WTC11 (cell line): ENCODE measurements around the gene DEFB110. TPM values are rescaled to one million over a fixed set of nuclear protein-coding genes. Genes with fewer than 3 reads are reported as not detected.

Experiments used
- ATAC-seq: fragments of 200-7000 bp; cut with Tn5 transposase; 2 replicates; pipeline ENCODE4 v1.10.0; 2021; ENCODE audit warnings: mild to moderate bottlenecking, moderate library complexity
- CTCF ChIA-PET: fragments of 300-600 bp; sonication (Branson Sonifier 250); formaldehyde crosslinking; loops from one replicate; lab custom pipeline; 2021; ENCODE audit warnings: antibody characterized with exemption; lab: Charles Lee
- POLR2A ChIA-PET: fragments of 350-600 bp; sonication (Branson Sonifier 250); formaldehyde crosslinking; loops from one replicate; lab custom pipeline; 2021; ENCODE audit warnings: antibody characterized with exemption; lab: Charles Lee
- DNase-seq: peaks from one replicate; pipeline ENCODE4 v3.0.0; 2021; ENCODE audit warnings: low spot score
- H3K27ac Mint-ChIP-seq: 2 replicates; pipeline ENCODE4 v1.8.0; 2021; ENCODE audit warnings: mixed read lengths
- H3K27me3 Mint-ChIP-seq: 2 replicates; pipeline ENCODE4 v1.8.0; 2021; ENCODE audit warnings: low read depth, mild to moderate bottlenecking, moderate library complexity, mixed read lengths
- H3K36me3 Mint-ChIP-seq: 2 replicates; pipeline ENCODE4 v1.8.0; 2021; ENCODE audit warnings: mixed read lengths
- H3K4me1 Mint-ChIP-seq: 2 replicates; pipeline ENCODE4 v1.8.0; 2022; ENCODE audit warnings: mixed read lengths
- H3K4me3 Mint-ChIP-seq: 2 replicates; pipeline ENCODE4 v1.8.0; 2021; ENCODE audit warnings: mild to moderate bottlenecking, moderate library complexity, mixed read lengths
- H3K9me3 Mint-ChIP-seq: 2 replicates; pipeline ENCODE4 v1.8.0; 2021; ENCODE audit warnings: mixed read lengths
- ESRRA ChIP-seq: sonication (generic); formaldehyde crosslinking; IDR thresholded peaks from 2 replicates; pipeline ENCODE4 v1.8.1; 2022; ENCODE audit warnings: mild to moderate bottlenecking, missing genetic modification reagents, borderline replicate concordance
- GABPB1 ChIP-seq: sonication (generic); formaldehyde crosslinking; IDR thresholded peaks from 2 replicates; pipeline ENCODE4 v1.8.1; 2023; ENCODE audit warnings: mild to moderate bottlenecking, missing genetic modification reagents
- GRHL2 ChIP-seq: fragments of 250-450 bp; sonication (Bioruptor Pico); IDR thresholded peaks from 2 replicates; pipeline ENCODE4 v1.8.0; 2022; ENCODE audit warnings: mild to moderate bottlenecking, moderate library complexity; ENCODE audit not compliant: insufficient replicate concordance, severe bottlenecking
- NFATC4 ChIP-seq: fragments of 250-450 bp; sonication (Bioruptor Pico); IDR thresholded peaks from 2 replicates; pipeline ENCODE4 v1.9.0; 2021; ENCODE audit warnings: mild to moderate bottlenecking
- NFYB ChIP-seq: sonication (generic); formaldehyde crosslinking; conservative IDR thresholded peaks from 2 replicates; pipeline ENCODE4 v1.8.0; 2022; ENCODE audit warnings: low read depth, missing genetic modification reagents
- NR1H2 ChIP-seq: sonication (generic); formaldehyde crosslinking; IDR thresholded peaks from 2 replicates; pipeline ENCODE4 v1.9.0; 2021; ENCODE audit warnings: mild to moderate bottlenecking, moderate library complexity, missing genetic modification reagents
- OVOL2 ChIP-seq: fragments of 250-450 bp; sonication (Bioruptor Pico); IDR thresholded peaks from 2 replicates; pipeline ENCODE4 v1.9.0; 2021; ENCODE audit warnings: mild to moderate bottlenecking, borderline replicate concordance
- ZNF263 ChIP-seq: sonication (generic); formaldehyde crosslinking; IDR thresholded peaks from 2 replicates; pipeline ENCODE4 v1.8.1; 2022; ENCODE audit warnings: low read depth, mild to moderate bottlenecking, moderate library complexity, missing genetic modification reagents
- total RNA-seq: library from RNA; stranded (reverse); gene quantifications from 3 replicates; pipeline ENCODE4 v1.2.3, GENCODE V29; 2021
- TF ChIP-seq, protein P1 (sequence below): sonication (generic); formaldehyde crosslinking; IDR thresholded peaks from 2 replicates; pipeline ENCODE4 v1.8.0; 2023; ENCODE audit warnings: mild to moderate bottlenecking, missing genetic modification reagents
- TF ChIP-seq, protein P2 (sequence below): sonication (generic); formaldehyde crosslinking; IDR thresholded peaks from 2 replicates; pipeline ENCODE4 v1.8.1; 2023; ENCODE audit warnings: mild to moderate bottlenecking, missing genetic modification reagents, borderline replicate concordance
- TF ChIP-seq, protein P3 (sequence below): sonication (generic); formaldehyde crosslinking; IDR thresholded peaks from 2 replicates; pipeline ENCODE4 v1.8.1; 2022; ENCODE audit warnings: low read depth, mild to moderate bottlenecking, moderate library complexity, missing genetic modification reagents, borderline replicate concordance
- TF ChIP-seq, protein P4 (sequence below): fragments of 250-450 bp; sonication (Bioruptor Pico); IDR thresholded peaks from 2 replicates; pipeline ENCODE4 v1.8.0; 2021; ENCODE audit warnings: mild to moderate bottlenecking
- TF ChIP-seq, protein P5 (sequence below): sonication (generic); formaldehyde crosslinking; IDR thresholded peaks from 2 replicates; pipeline ENCODE4 v1.8.1; 2022; ENCODE audit warnings: mild to moderate bottlenecking, missing genetic modification reagents, moderate library complexity, borderline replicate concordance
- TF ChIP-seq, protein P6 (sequence below): sonication (generic); formaldehyde crosslinking; IDR thresholded peaks from 2 replicates; pipeline ENCODE4 v1.8.1; 2023; ENCODE audit warnings: mild to moderate bottlenecking, missing genetic modification reagents, moderate library complexity
- TF ChIP-seq, protein P7 (sequence below): sonication (generic); formaldehyde crosslinking; IDR thresholded peaks from 2 replicates; pipeline ENCODE4 v1.8.1; 2023; ENCODE audit warnings: mild to moderate bottlenecking, missing genetic modification reagents
- TF ChIP-seq, protein P8 (sequence below): fragments of 250-450 bp; sonication (Bioruptor Pico); IDR thresholded peaks from 2 replicates; pipeline ENCODE4 v1.9.0; 2021; ENCODE audit warnings: mild to moderate bottlenecking
- TF ChIP-seq, protein P9 (sequence below): sonication (generic); formaldehyde crosslinking; IDR thresholded peaks from 2 replicates; pipeline ENCODE4 v1.8.1; 2022; ENCODE audit warnings: mild to moderate bottlenecking, moderate library complexity, missing genetic modification reagents
- TF ChIP-seq, protein P10 (sequence below): sonication (generic); formaldehyde crosslinking; IDR thresholded peaks from 2 replicates; pipeline ENCODE4 v1.8.0; 2023; ENCODE audit warnings: missing genetic modification reagents

Gene DEFB110
- total RNA-seq, 1 experiment from 2014 or later, result not detected

DNA sequence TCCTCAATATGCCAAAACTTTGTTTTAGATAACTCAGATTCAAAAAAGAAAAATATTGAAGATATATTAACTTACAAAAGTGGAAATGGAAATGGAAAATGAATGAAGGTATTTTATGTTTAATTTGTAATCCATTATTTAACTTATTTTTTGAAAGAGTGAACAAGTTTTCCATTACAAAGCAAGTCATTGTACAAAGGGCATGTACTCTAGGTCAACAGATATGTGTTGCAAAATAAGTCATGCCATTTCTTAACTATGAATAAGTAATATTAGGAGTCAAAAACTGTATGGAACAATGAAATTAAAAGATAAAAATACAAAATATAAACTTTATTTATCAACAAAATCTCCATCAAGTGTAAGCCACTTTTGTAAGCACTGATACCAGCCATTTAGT is 26.5 kb downstream of the DEFB110 start:
- no peak for DNase-seq
- H3K9me3 Mint-ChIP-seq, result peaks cover 4% of the 10 kb centered on the region; the same call in 1 of the 2 replicates
- H3K4me3 Mint-ChIP-seq, result no peak overlapping the region
- H3K27me3 Mint-ChIP-seq, result no peaks in the 10 kb centered on the region
- ChIA-PET CTCF (no interaction called here), POLR2A (no interaction called here)
- H3K36me3 Mint-ChIP-seq, result no peaks in the 10 kb centered on the region
- no peak for ATAC-seq
- H3K4me1 Mint-ChIP-seq, result no peaks in the 10 kb centered on the region
- TF ChIP-seq, protein P1, sequence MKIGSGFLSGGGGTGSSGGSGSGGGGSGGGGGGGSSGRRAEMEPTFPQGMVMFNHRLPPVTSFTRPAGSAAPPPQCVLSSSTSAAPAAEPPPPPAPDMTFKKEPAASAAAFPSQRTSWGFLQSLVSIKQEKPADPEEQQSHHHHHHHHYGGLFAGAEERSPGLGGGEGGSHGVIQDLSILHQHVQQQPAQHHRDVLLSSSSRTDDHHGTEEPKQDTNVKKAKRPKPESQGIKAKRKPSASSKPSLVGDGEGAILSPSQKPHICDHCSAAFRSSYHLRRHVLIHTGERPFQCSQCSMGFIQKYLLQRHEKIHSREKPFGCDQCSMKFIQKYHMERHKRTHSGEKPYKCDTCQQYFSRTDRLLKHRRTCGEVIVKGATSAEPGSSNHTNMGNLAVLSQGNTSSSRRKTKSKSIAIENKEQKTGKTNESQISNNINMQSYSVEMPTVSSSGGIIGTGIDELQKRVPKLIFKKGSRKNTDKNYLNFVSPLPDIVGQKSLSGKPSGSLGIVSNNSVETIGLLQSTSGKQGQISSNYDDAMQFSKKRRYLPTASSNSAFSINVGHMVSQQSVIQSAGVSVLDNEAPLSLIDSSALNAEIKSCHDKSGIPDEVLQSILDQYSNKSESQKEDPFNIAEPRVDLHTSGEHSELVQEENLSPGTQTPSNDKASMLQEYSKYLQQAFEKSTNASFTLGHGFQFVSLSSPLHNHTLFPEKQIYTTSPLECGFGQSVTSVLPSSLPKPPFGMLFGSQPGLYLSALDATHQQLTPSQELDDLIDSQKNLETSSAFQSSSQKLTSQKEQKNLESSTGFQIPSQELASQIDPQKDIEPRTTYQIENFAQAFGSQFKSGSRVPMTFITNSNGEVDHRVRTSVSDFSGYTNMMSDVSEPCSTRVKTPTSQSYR (CRISPR knock-in tag), result no peak
- no peak for TF ChIP-seq GABPB1 (CRISPR knock-in tag)
- no peak for TF ChIP-seq ZNF263 (CRISPR knock-in tag)
- TF ChIP-seq, protein P2, sequence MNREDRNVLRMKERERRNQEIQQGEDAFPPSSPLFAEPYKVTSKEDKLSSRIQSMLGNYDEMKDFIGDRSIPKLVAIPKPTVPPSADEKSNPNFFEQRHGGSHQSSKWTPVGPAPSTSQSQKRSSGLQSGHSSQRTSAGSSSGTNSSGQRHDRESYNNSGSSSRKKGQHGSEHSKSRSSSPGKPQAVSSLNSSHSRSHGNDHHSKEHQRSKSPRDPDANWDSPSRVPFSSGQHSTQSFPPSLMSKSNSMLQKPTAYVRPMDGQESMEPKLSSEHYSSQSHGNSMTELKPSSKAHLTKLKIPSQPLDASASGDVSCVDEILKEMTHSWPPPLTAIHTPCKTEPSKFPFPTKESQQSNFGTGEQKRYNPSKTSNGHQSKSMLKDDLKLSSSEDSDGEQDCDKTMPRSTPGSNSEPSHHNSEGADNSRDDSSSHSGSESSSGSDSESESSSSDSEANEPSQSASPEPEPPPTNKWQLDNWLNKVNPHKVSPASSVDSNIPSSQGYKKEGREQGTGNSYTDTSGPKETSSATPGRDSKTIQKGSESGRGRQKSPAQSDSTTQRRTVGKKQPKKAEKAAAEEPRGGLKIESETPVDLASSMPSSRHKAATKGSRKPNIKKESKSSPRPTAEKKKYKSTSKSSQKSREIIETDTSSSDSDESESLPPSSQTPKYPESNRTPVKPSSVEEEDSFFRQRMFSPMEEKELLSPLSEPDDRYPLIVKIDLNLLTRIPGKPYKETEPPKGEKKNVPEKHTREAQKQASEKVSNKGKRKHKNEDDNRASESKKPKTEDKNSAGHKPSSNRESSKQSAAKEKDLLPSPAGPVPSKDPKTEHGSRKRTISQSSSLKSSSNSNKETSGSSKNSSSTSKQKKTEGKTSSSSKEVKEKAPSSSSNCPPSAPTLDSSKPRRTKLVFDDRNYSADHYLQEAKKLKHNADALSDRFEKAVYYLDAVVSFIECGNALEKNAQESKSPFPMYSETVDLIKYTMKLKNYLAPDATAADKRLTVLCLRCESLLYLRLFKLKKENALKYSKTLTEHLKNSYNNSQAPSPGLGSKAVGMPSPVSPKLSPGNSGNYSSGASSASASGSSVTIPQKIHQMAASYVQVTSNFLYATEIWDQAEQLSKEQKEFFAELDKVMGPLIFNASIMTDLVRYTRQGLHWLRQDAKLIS (CRISPR knock-in tag), result no peak
- TF ChIP-seq, protein P3, sequence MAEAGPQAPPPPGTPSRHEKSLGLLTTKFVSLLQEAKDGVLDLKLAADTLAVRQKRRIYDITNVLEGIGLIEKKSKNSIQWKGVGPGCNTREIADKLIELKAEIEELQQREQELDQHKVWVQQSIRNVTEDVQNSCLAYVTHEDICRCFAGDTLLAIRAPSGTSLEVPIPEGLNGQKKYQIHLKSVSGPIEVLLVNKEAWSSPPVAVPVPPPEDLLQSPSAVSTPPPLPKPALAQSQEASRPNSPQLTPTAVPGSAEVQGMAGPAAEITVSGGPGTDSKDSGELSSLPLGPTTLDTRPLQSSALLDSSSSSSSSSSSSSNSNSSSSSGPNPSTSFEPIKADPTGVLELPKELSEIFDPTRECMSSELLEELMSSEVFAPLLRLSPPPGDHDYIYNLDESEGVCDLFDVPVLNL (CRISPR knock-in tag), result no peak
- TF ChIP-seq OVOL2 (CRISPR knock-in tag), result no peak
- TF ChIP-seq NR1H2, result no peak
- TF ChIP-seq, protein P4, sequence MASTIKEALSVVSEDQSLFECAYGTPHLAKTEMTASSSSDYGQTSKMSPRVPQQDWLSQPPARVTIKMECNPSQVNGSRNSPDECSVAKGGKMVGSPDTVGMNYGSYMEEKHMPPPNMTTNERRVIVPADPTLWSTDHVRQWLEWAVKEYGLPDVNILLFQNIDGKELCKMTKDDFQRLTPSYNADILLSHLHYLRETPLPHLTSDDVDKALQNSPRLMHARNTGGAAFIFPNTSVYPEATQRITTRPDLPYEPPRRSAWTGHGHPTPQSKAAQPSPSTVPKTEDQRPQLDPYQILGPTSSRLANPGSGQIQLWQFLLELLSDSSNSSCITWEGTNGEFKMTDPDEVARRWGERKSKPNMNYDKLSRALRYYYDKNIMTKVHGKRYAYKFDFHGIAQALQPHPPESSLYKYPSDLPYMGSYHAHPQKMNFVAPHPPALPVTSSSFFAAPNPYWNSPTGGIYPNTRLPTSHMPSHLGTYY (CRISPR knock-in tag), result no peak
- TF ChIP-seq, protein P5, sequence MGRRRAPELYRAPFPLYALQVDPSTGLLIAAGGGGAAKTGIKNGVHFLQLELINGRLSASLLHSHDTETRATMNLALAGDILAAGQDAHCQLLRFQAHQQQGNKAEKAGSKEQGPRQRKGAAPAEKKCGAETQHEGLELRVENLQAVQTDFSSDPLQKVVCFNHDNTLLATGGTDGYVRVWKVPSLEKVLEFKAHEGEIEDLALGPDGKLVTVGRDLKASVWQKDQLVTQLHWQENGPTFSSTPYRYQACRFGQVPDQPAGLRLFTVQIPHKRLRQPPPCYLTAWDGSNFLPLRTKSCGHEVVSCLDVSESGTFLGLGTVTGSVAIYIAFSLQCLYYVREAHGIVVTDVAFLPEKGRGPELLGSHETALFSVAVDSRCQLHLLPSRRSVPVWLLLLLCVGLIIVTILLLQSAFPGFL (CRISPR knock-in tag), result no peak
- TF ChIP-seq, protein P6, sequence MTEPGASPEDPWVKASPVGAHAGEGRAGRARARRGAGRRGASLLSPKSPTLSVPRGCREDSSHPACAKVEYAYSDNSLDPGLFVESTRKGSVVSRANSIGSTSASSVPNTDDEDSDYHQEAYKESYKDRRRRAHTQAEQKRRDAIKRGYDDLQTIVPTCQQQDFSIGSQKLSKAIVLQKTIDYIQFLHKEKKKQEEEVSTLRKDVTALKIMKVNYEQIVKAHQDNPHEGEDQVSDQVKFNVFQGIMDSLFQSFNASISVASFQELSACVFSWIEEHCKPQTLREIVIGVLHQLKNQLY (CRISPR knock-in tag), result no peak
- TF ChIP-seq GRHL2 (CRISPR knock-in tag), result no peak
- TF ChIP-seq NFATC4 (CRISPR knock-in tag), result no peak
- TF ChIP-seq, protein P7, sequence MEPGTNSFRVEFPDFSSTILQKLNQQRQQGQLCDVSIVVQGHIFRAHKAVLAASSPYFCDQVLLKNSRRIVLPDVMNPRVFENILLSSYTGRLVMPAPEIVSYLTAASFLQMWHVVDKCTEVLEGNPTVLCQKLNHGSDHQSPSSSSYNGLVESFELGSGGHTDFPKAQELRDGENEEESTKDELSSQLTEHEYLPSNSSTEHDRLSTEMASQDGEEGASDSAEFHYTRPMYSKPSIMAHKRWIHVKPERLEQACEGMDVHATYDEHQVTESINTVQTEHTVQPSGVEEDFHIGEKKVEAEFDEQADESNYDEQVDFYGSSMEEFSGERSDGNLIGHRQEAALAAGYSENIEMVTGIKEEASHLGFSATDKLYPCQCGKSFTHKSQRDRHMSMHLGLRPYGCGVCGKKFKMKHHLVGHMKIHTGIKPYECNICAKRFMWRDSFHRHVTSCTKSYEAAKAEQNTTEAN (CRISPR knock-in tag), result no peak
- TF ChIP-seq, protein P8, sequence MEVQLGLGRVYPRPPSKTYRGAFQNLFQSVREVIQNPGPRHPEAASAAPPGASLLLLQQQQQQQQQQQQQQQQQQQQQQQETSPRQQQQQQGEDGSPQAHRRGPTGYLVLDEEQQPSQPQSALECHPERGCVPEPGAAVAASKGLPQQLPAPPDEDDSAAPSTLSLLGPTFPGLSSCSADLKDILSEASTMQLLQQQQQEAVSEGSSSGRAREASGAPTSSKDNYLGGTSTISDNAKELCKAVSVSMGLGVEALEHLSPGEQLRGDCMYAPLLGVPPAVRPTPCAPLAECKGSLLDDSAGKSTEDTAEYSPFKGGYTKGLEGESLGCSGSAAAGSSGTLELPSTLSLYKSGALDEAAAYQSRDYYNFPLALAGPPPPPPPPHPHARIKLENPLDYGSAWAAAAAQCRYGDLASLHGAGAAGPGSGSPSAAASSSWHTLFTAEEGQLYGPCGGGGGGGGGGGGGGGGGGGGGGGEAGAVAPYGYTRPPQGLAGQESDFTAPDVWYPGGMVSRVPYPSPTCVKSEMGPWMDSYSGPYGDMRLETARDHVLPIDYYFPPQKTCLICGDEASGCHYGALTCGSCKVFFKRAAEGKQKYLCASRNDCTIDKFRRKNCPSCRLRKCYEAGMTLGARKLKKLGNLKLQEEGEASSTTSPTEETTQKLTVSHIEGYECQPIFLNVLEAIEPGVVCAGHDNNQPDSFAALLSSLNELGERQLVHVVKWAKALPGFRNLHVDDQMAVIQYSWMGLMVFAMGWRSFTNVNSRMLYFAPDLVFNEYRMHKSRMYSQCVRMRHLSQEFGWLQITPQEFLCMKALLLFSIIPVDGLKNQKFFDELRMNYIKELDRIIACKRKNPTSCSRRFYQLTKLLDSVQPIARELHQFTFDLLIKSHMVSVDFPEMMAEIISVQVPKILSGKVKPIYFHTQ, result no peak
- TF ChIP-seq, protein P9, sequence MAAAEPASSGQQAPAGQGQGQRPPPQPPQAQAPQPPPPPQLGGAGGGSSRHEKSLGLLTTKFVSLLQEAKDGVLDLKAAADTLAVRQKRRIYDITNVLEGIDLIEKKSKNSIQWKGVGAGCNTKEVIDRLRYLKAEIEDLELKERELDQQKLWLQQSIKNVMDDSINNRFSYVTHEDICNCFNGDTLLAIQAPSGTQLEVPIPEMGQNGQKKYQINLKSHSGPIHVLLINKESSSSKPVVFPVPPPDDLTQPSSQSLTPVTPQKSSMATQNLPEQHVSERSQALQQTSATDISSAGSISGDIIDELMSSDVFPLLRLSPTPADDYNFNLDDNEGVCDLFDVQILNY (CRISPR knock-in tag), result no peak
- TF ChIP-seq ESRRA (CRISPR knock-in tag), result no peak
- TF ChIP-seq, protein P10, sequence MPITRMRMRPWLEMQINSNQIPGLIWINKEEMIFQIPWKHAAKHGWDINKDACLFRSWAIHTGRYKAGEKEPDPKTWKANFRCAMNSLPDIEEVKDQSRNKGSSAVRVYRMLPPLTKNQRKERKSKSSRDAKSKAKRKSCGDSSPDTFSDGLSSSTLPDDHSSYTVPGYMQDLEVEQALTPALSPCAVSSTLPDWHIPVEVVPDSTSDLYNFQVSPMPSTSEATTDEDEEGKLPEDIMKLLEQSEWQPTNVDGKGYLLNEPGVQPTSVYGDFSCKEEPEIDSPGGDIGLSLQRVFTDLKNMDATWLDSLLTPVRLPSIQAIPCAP (CRISPR knock-in tag), result no peak
- TF ChIP-seq NFYB (CRISPR knock-in tag), result no peak
- no peak overlapping the region for H3K27ac Mint-ChIP-seq
